Measurements from ENCODE around the gene TTLL7. TPM values are rescaled to one million over a fixed set of nuclear protein-coding genes. Genes with fewer than 3 reads are reported as not detected.

Gene TTLL7
- polyA plus RNA-seq, 1 donor from 2014 or later, result 88.1 TPM

DNA sequence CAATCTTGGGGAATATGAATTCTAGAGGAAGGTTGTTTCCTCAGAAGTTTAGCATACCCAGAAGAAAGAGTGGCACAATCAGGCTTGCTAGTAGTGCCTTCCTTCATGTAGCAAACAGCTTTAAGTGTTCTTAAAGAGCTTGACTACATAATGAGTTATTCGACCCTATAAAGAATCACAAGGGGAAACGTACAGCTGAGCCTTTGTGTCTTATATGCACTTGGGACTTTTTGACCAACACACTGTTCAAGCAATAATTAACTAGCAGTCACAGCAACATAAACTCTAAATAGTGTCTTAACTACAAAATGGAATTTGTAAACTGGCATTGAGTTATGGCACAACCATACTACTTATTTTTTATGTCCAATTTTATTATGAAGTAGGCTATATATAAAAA lies 86.1 kb downstream of the TTLL7 start:
- no peaks in the 10 kb centered on the region for H3F3A ChIP-seq (ENCODE audit: insufficient read depth, low read length, poor library complexity, severe bottlenecking)
- H3K9me3 ChIP-seq (ENCODE audit: low read length), result no peaks in the 10 kb centered on the region
- no peak overlapping the region for H3K27ac ChIP-seq (ENCODE audit: low read length)
- H2AFZ ChIP-seq (ENCODE audit: low read depth, low read length), result no peak overlapping the region
- H3K36me3 ChIP-seq (ENCODE audit: insufficient read depth, low read length), result peaks cover 13% of the 10 kb centered on the region
- no peaks in the 10 kb centered on the region for H3K9me2 ChIP-seq (ENCODE audit: insufficient read depth, low read length)
- no peaks in the 10 kb centered on the region for H3K79me2 ChIP-seq (replicated peaks; ENCODE audit: insufficient read depth, low read length)
- TF ChIP-seq TAF1 (IDR thresholded peaks at IDR 0.05; ENCODE audit: low read depth), result no peak
- TF ChIP-seq EZH2 (IDR thresholded peaks at IDR 0.05; ENCODE audit: borderline replicate concordance, insufficient read depth, low read length, poor library complexity, severe bottlenecking), result no peak
- no peak for TF ChIP-seq POLR2AphosphoS5 (IDR thresholded peaks at IDR 0.05)
- TF ChIP-seq RAD21 (conservative IDR thresholded peaks at IDR 0.05), result no peak
- TF ChIP-seq, protein P1, sequence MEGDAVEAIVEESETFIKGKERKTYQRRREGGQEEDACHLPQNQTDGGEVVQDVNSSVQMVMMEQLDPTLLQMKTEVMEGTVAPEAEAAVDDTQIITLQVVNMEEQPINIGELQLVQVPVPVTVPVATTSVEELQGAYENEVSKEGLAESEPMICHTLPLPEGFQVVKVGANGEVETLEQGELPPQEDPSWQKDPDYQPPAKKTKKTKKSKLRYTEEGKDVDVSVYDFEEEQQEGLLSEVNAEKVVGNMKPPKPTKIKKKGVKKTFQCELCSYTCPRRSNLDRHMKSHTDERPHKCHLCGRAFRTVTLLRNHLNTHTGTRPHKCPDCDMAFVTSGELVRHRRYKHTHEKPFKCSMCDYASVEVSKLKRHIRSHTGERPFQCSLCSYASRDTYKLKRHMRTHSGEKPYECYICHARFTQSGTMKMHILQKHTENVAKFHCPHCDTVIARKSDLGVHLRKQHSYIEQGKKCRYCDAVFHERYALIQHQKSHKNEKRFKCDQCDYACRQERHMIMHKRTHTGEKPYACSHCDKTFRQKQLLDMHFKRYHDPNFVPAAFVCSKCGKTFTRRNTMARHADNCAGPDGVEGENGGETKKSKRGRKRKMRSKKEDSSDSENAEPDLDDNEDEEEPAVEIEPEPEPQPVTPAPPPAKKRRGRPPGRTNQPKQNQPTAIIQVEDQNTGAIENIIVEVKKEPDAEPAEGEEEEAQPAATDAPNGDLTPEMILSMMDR (IDR thresholded peaks at IDR 0.05; ENCODE audit: poor library complexity, severe bottlenecking), result no peak
- no peak for TF ChIP-seq REST (IDR thresholded peaks at IDR 0.05; ENCODE audit: borderline replicate concordance)
- no peak for TF ChIP-seq MXI1 (conservative IDR thresholded peaks at IDR 0.05; ENCODE audit: poor library complexity, severe bottlenecking)
- no peaks in the 10 kb centered on the region for H4K20me1 ChIP-seq (ENCODE audit: insufficient read depth)
- H3K4me3 ChIP-seq (ENCODE audit: low read length), result no peak overlapping the region
- no peak overlapping the region for H3K4me2 ChIP-seq (ENCODE audit: low read length)
- H3K9ac ChIP-seq (ENCODE audit: low read length), result no peak overlapping the region
- H3K27me3 ChIP-seq (ENCODE audit: insufficient read depth, low read depth, low read length), result no peaks in the 10 kb centered on the region

GRCh38 chr1:83910461-83910860 lies 88.5 kb downstream of the TTLL7 start:
- Histone ChIP-seq H4K20me1 (ENCODE audit: insufficient read depth) (no peaks in the 10 kb centered on the region), H3F3A (ENCODE audit: insufficient read depth, low read length, poor library complexity, severe bottlenecking) (no peaks in the 10 kb centered on the region), H3K79me2 (replicated peaks; ENCODE audit: insufficient read depth, low read length) (no peaks in the 10 kb centered on the region), H2AFZ (ENCODE audit: low read depth, low read length) (no peak overlapping the region), H3K27ac (ENCODE audit: low read length) (no peak overlapping the region), H3K9me2 (ENCODE audit: insufficient read depth, low read length) (no peaks in the 10 kb centered on the region), H3K27me3 (ENCODE audit: insufficient read depth, low read depth, low read length) (no peaks in the 10 kb centered on the region), H3K4me3 (ENCODE audit: low read length) (no peak overlapping the region), H3K9ac (ENCODE audit: low read length) (no peak overlapping the region), H3K36me3 (ENCODE audit: insufficient read depth, low read length) (peaks cover 17% of the 10 kb centered on the region), H3K9me3 (ENCODE audit: low read length) (no peaks in the 10 kb centered on the region), H3K4me2 (ENCODE audit: low read length) (no peak overlapping the region)
- TF ChIP-seq EP300 (conservative IDR thresholded peaks at IDR 0.05; ENCODE audit: poor library complexity, severe bottlenecking) (no peak), POLR2AphosphoS5 (IDR thresholded peaks at IDR 0.05) (no peak), RAD21 (conservative IDR thresholded peaks at IDR 0.05) (no peak), SMC3 (conservative IDR thresholded peaks at IDR 0.05; ENCODE audit: poor library complexity) (no peak), TAF1 (IDR thresholded peaks at IDR 0.05; ENCODE audit: low read depth) (no peak), MXI1 (conservative IDR thresholded peaks at IDR 0.05; ENCODE audit: poor library complexity, severe bottlenecking) (no peak)
- TF ChIP-seq, protein P1 (IDR thresholded peaks at IDR 0.05; ENCODE audit: poor library complexity, severe bottlenecking), result no peak
